ENCODE results near the gene PPARD. TPM values are rescaled to one million over a fixed set of nuclear protein-coding genes. Genes with fewer than 3 reads are reported as not detected.
"Not testable (repeated sequence)": the region's sequence is repeated elsewhere in the genome, so short reads cannot be mapped to it uniquely, and the experiment has no call there.

The PPARD gene
- total RNA-seq, 4 donors from 2014 or later, result 23.4 to 31.4 (median 26.9) TPM

DNA sequence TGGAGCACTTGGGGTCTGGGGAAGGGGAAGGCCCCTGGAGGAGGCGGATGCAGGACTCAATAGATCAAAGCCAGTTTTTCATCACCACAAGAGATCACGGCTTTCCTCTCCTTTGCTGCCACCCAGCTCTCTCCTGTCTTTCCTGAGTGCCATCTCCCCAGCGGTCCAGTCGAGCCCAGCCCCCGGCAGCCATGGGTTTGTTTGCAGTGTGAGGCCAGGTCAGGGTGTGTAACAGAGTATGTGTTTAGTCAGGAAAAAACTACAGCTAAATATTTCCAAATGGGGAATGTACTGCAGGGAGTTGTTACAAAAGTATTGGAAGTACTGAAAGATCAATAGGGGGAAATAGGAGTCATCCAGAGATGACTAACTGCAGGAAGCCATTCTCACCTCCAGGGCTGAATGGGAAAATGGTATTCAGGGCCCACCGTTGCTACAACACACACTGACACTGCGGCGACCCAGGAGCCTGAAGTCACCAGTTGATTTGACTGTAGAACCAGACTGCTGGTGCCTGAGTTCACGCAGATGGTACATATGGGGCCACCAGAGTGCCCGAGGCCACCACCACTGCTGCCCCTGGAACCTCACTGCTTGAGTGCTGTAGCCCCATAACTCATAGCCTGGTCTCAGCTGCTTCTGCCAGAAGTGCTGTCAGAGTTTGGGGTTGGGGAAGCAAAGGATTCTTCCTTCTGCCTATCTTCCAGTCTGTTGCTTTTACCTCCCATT lies 86.2 kb downstream of the PPARD start:
- peaks cover 41% of the 10 kb centered on the region for H3K36me3 ChIP-seq

DNA sequence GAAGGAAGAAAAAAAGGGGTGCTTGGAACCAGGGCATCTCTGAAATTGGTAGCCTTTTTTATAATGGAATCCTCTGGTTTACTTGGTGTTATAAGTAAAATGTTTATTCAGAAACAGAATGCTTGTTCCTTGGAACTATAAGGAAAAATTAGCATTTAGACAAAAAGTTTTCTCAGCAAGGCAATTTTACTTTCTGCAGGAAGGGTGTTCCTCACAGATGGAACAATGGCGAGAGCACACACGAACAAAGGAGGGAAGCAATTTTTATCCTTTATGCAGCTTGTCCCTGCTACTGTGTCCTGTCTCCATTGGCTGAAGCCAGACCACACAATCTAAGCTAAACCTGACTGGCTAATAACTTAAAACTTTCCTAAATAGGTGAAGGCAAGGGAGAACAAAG lies 87.1 kb downstream of the PPARD start:
- no peak overlapping the region for H3K27ac ChIP-seq
- TF ChIP-seq, protein P1, sequence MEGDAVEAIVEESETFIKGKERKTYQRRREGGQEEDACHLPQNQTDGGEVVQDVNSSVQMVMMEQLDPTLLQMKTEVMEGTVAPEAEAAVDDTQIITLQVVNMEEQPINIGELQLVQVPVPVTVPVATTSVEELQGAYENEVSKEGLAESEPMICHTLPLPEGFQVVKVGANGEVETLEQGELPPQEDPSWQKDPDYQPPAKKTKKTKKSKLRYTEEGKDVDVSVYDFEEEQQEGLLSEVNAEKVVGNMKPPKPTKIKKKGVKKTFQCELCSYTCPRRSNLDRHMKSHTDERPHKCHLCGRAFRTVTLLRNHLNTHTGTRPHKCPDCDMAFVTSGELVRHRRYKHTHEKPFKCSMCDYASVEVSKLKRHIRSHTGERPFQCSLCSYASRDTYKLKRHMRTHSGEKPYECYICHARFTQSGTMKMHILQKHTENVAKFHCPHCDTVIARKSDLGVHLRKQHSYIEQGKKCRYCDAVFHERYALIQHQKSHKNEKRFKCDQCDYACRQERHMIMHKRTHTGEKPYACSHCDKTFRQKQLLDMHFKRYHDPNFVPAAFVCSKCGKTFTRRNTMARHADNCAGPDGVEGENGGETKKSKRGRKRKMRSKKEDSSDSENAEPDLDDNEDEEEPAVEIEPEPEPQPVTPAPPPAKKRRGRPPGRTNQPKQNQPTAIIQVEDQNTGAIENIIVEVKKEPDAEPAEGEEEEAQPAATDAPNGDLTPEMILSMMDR (IDR thresholded peaks at IDR 0.05), result no peak
- TF ChIP-seq EP300 (IDR thresholded peaks at IDR 0.05), result no peak
- TF ChIP-seq POLR2AphosphoS5 (IDR thresholded peaks at IDR 0.05), result no peak
- TF ChIP-seq POLR2A (IDR thresholded peaks at IDR 0.05), result no peak
- no peaks in the 10 kb centered on the region for H3K27me3 ChIP-seq
- no peak overlapping the region for H3K4me3 ChIP-seq
- DNase-seq (ENCODE audit: low spot score in 2 of 2), result no peak
- H3K9me3 ChIP-seq, result peaks cover 7% of the 10 kb centered on the region
- H3K4me1 ChIP-seq, result no peaks in the 10 kb centered on the region
- 90% methylated on average over 2 of the region's 2 CpGs for WGBS
- peaks cover 33% of the 10 kb centered on the region for H3K36me3 ChIP-seq

More for the DNA sequence above, 86.2 kb downstream of the PPARD start:
- peaks cover 7% of the 10 kb centered on the region for H3K9me3 ChIP-seq
- TF ChIP-seq POLR2A (IDR thresholded peaks at IDR 0.05) (no peak), POLR2AphosphoS5 (IDR thresholded peaks at IDR 0.05) (no peak), EP300 (IDR thresholded peaks at IDR 0.05) (no peak)
- TF ChIP-seq, protein P1 (IDR thresholded peaks at IDR 0.05), result no peak
- H3K27ac ChIP-seq, result no peak overlapping the region
- no peaks in the 10 kb centered on the region for H3K4me1 ChIP-seq
- no peak for DNase-seq (ENCODE audit: low spot score in 2 of 2)
- 91% methylated on average over 9 of the region's 10 CpGs for WGBS
- H3K27me3 ChIP-seq, result no peaks in the 10 kb centered on the region
- H3K4me3 ChIP-seq, result no peak overlapping the region

DNA sequence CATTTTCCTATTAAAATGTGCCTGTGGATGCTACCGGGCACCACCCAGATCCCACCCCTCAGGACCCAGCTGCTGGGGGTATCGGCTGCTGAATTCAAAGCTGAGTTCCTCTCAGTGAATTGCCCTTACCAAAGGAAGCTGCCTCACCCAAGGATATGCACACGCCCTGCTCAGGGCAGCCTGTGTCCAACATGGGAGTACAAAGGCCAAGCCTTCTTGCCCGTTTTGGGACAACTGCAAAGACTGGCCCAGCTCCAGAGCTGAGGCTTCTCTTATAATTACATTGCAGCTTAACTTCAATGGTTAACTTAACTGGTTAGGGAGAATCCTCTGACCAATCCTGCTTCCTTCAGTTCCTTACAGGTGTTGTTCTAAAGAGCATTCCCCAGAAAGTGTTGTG lies 89.9 kb downstream of the PPARD start:
- Histone ChIP-seq H3K27ac (no peak overlapping the region), H3K4me3 (no peak overlapping the region), H3K27me3 (no peaks in the 10 kb centered on the region), H3K9me3 (peaks cover 7% of the 10 kb centered on the region), H3K36me3 (peaks cover 4% of the 10 kb centered on the region), H3K4me1 (peaks cover 2% of the 10 kb centered on the region)
- 57% methylated on average over 4 of the region's 4 CpGs for WGBS
- no peak for DNase-seq (ENCODE audit: low spot score in 2 of 2)
- no peak for TF ChIP-seq EP300 (IDR thresholded peaks at IDR 0.05)
- no peak for TF ChIP-seq POLR2A (IDR thresholded peaks at IDR 0.05)
- TF ChIP-seq, protein P1 (IDR thresholded peaks at IDR 0.05), result no peak
- TF ChIP-seq POLR2AphosphoS5 (IDR thresholded peaks at IDR 0.05), result no peak

DNA sequence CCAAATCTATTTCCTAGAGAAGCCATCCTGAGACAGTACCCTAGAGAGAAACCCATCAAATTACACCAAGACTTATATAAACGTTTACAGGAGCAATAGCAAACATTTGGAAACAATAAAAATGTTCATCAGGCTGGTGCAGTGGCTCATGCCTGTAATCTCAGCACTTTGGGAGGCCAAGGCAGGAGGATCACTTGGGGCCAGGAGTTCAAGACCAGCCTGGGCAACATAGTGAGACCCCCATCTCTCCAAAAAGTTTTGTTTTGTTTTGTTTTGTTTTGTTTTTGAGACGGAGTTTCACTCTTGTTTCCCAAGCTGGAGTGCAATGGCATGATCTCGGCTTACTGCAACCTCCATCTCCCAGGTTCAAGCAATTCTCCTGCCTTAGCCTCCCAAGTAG lies 90.3 kb downstream of the PPARD start:
- H3K4me1 ChIP-seq; DNase-seq (ENCODE audit: low spot score in 2 of 2); H3K9me3 ChIP-seq; H3K4me3 ChIP-seq; H3K36me3 ChIP-seq; H3K27me3 ChIP-seq; H3K27ac ChIP-seq: not testable (repeated sequence)
- 72% methylated on average over 3 of the region's 3 CpGs for WGBS

DNA sequence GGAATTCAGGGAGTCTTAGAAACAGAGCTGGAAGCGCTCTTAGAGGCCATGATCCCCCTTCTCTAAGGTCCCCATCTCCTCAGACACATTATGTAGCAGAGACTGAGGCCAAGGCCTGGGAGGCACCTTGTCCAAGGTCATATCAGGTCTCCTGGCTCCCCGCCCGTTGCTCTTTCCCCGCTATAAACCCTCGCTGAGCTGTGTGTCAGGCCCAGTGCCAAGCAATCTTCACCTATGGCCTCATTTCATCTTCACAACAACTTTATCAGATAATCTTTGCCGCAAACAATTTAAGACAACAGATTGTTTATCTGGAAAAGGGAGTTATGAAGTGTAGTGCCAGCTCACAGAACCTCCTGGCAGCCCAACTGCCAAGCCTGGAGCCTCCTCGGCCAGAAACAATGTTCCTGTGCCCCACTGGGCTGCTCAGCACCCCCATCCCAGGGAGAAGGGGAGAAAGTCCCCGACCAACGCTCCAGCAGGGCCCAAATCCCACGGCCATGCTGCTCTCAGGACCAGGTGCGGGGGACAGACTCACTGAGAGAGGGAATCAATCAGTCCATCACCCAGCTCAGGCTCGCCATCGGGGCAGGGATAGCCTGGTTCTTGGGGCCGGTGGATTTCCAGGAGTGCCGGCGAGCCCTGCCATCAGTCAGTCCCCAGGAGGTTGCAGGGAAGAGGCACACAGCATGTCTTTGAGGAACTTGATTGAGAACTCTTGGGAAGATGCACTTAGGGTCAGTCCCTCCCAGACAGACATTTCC lies 92.9 kb downstream of the PPARD start:
- H3K27ac ChIP-seq, result no peak overlapping the region
- no peaks in the 10 kb centered on the region for H3K9me3 ChIP-seq
- TF ChIP-seq, protein P1 (IDR thresholded peaks at IDR 0.05), result no peak
- TF ChIP-seq EP300 (IDR thresholded peaks at IDR 0.05), result no peak
- no peak for TF ChIP-seq POLR2A (IDR thresholded peaks at IDR 0.05)
- no peak for TF ChIP-seq POLR2AphosphoS5 (IDR thresholded peaks at IDR 0.05)
- H3K27me3 ChIP-seq, result no peaks in the 10 kb centered on the region
- H3K4me1 ChIP-seq, result peaks cover 2% of the 10 kb centered on the region
- DNase-seq (ENCODE audit: low spot score in 2 of 2), result no peak
- no peak overlapping the region for H3K4me3 ChIP-seq
- no peaks in the 10 kb centered on the region for H3K36me3 ChIP-seq
- 69% methylated on average over 9 of the region's 16 CpGs for WGBS

All from suprapubic skin (tissue), 4 donors.